Neuronal stem cell (in vitro differentiated cells): ENCODE data around the gene SLC8A1.

Experiments used
- DNase-seq: peaks from one replicate; pipeline ENCODE4 v3.0.0-alpha.2; 2013; ENCODE audit warnings: low spot score
- H2AFZ ChIP-seq: one replicate; pipeline ENCODE4 v1.6.1; 2013; ENCODE audit warnings: mild to moderate bottlenecking, low read length, inconsistent platforms
- H2AK5ac ChIP-seq: 2 replicates; pipeline ENCODE4 v1.6.1; 2013; ENCODE audit warnings: low read depth, mild to moderate bottlenecking, inconsistent platforms, low read length, moderate library complexity, mixed read lengths
- H2BK120ac ChIP-seq: 2 replicates; pipeline ENCODE4 v1.6.1; 2013; ENCODE audit warnings: low read depth, mild to moderate bottlenecking, inconsistent platforms, low read length, moderate library complexity, mixed read lengths
- H2BK12ac ChIP-seq: one replicate; pipeline ENCODE4 v1.6.1; 2013; ENCODE audit warnings: low read length, inconsistent platforms
- H2BK15ac ChIP-seq: 2 replicates; pipeline ENCODE4 v1.6.1; 2013; ENCODE audit warnings: mild to moderate bottlenecking, low read length, inconsistent platforms, mixed read lengths
- H2BK5ac ChIP-seq: one replicate; pipeline ENCODE4 v1.6.1; 2013; ENCODE audit warnings: inconsistent platforms, mild to moderate bottlenecking, low read length, moderate library complexity
- H3K14ac ChIP-seq: one replicate; pipeline ENCODE4 v1.6.1; 2013; ENCODE audit warnings: low read length, inconsistent platforms
- H3K18ac ChIP-seq: 2 replicates; pipeline ENCODE4 v1.6.1; 2013; ENCODE audit warnings: low read length, inconsistent platforms
- H3K23ac ChIP-seq: 2 replicates; pipeline ENCODE4 v1.6.1; 2013; ENCODE audit warnings: low read depth, mild to moderate bottlenecking, mixed read lengths, low read length, inconsistent platforms; ENCODE audit not compliant: poor library complexity
- H3K27ac ChIP-seq: replicated peaks from 3 replicates; pipeline ENCODE4 v1.5.1; 2013; ENCODE audit warnings: low read length, inconsistent platforms
- H3K27me3 ChIP-seq, 3 experiments: 2 replicates each; pipeline ENCODE4 v1.6.1; 2013; ENCODE audit warnings: low read length in 3 of 3, mild to moderate bottlenecking in 2 of 3, inconsistent platforms in 1 of 3, low read depth in 1 of 3, mixed read lengths in 1 of 3, moderate library complexity in 1 of 3; ENCODE audit not compliant: control insufficient read depth in 3 of 3, insufficient read depth in 3 of 3
- H3K36me3 ChIP-seq, 2 donors: replicated peaks in 1 of 2; 2 replicates each; pipeline ENCODE4 v1.6.1; 2013; ENCODE audit warnings: low read length in 2 of 2; ENCODE audit not compliant: control insufficient read depth in 2 of 2, insufficient read depth in 2 of 2
- H3K4ac ChIP-seq: 2 replicates; pipeline ENCODE4 v1.6.1; 2013; ENCODE audit warnings: inconsistent platforms, mild to moderate bottlenecking, low read length, moderate library complexity
- H3K4me1 ChIP-seq, 2 donors: 1 replicate in 1 of 2; 2 replicates in 1 of 2; pipeline ENCODE4 v1.6.1; 2013; ENCODE audit warnings: low read length in 2 of 2, low read depth in 1 of 2; ENCODE audit not compliant: control insufficient read depth in 2 of 2, insufficient read depth in 1 of 2
- H3K4me2 ChIP-seq: one replicate; pipeline ENCODE4 v1.6.1; 2013; ENCODE audit warnings: mild to moderate bottlenecking, low read length, inconsistent platforms; ENCODE audit not compliant: insufficient read depth, poor library complexity, severe bottlenecking
- H3K4me3 ChIP-seq, 2 donors: 2 replicates each; pipeline ENCODE4 v1.5.1; 2013; ENCODE audit warnings: low read length in 2 of 2, mild to moderate bottlenecking in 2 of 2, inconsistent platforms in 1 of 2, moderate library complexity in 1 of 2
- H3K79me1 ChIP-seq: one replicate; pipeline ENCODE4 v1.6.1; 2013; ENCODE audit warnings: low read depth, mild to moderate bottlenecking, inconsistent platforms, low read length, moderate library complexity
- H3K9ac ChIP-seq: one replicate; pipeline ENCODE4 v1.6.1; 2013; ENCODE audit warnings: mild to moderate bottlenecking, low read depth, low read length, inconsistent platforms; ENCODE audit not compliant: poor library complexity
- H3K9me3 ChIP-seq, 2 donors: replicated peaks in 1 of 2; 2 replicates each; pipeline versions ENCODE3 to v1.6.1; 2013; ENCODE audit warnings: low read length in 2 of 2, mild to moderate bottlenecking in 2 of 2, inconsistent platforms in 1 of 2, low read depth in 1 of 2, mixed read lengths in 1 of 2, moderate library complexity in 1 of 2; ENCODE audit not compliant: control insufficient read depth in 2 of 2, insufficient read depth in 1 of 2
- H4K8ac ChIP-seq: one replicate; pipeline ENCODE4 v1.6.1; 2013; ENCODE audit warnings: low read depth, mild to moderate bottlenecking, inconsistent platforms, low read length, moderate library complexity
- H4K91ac ChIP-seq: one replicate; pipeline ENCODE4 v1.6.1; 2013; ENCODE audit warnings: low read length, low read depth, mild to moderate bottlenecking, inconsistent platforms; ENCODE audit not compliant: poor library complexity
- WGBS, 2 donors: extraction: QIAGEN DNeasy Blood & Tissue Kit; methylation state at CpG; one replicate each; pipeline ENCODE4 v1.1.7; 2013; ENCODE audit warnings: missing lambda C conversion rate in 2 of 2, mixed read lengths in 1 of 2; ENCODE audit not compliant: insufficient read length in 2 of 2, insufficient replicate concordance in 1 of 2; ENCODE audit errors: extremely low coverage in 2 of 2; 5-methylcytosine and 5-hydroxymethylcytosine counted together

SLC8A1 gene

GRCh38 chr2:40321016-40321623, 130.8 kb downstream of the SLC8A1 start:
- Histone ChIP-seq H2BK15ac (no peak overlapping the region), H4K8ac (no peak overlapping the region), H3K36me3 (no peaks in the 10 kb centered on the region), H3K9ac (no peak overlapping the region), H2BK5ac (no peak overlapping the region), H3K79me1 (no peaks in the 10 kb centered on the region), H3K14ac (no peak overlapping the region), H3K4me1 (no peaks in the 10 kb centered on the region), H2BK12ac (no peak overlapping the region), H3K4me2 (no peak overlapping the region), H3K9me3 (no peaks in the 10 kb centered on the region), H3K27me3 (no peaks in the 10 kb centered on the region), H3K18ac (no peak overlapping the region), H3K23ac (no peak overlapping the region), H2AFZ (no peak overlapping the region), H3K27ac (no peak overlapping the region), H2BK120ac (no peak overlapping the region), H4K91ac (no peak overlapping the region), H2AK5ac (no peak overlapping the region), H3K4ac (no peak overlapping the region), H3K4me3 (no peak overlapping the region)
- no peak for DNase-seq
- no CpG with 5 or more reads among the region's 7 CpGs for WGBS, 2 donors

- Histone ChIP-seq H3K9me3 (no peaks in the 10 kb centered on the region), H2AFZ (no peak overlapping the region), H3K79me1 (no peaks in the 10 kb centered on the region), H3K18ac (no peak overlapping the region), H2AK5ac (no peak overlapping the region), H3K4ac (no peak overlapping the region), H3K23ac (no peak overlapping the region), H3K9ac (no peak overlapping the region), H4K91ac (no peak overlapping the region), H4K8ac (no peak overlapping the region), H3K4me1 (no peaks in the 10 kb centered on the region), H3K27ac (no peak overlapping the region), H2BK15ac (no peak overlapping the region), H3K14ac (no peak overlapping the region), H2BK120ac (no peak overlapping the region), H3K36me3 (no peaks in the 10 kb centered on the region), H3K27me3 (no peaks in the 10 kb centered on the region), H2BK5ac (no peak overlapping the region), H3K4me2 (no peak overlapping the region), H3K4me3 (no peak overlapping the region), H2BK12ac (no peak overlapping the region)
- DNase-seq, result no peak
- no CpG with 5 or more reads among the region's 3 CpGs for WGBS, 2 donors
Measured at GRCh38 chr2:40318921-40319320, 133.0 kb downstream of the SLC8A1 start.

- Histone ChIP-seq H3K9me3 (no peaks in the 10 kb centered on the region), H3K36me3 (no peaks in the 10 kb centered on the region), H3K9ac (no peak overlapping the region), H3K14ac (no peak overlapping the region), H2AK5ac (no peak overlapping the region), H2BK15ac (no peak overlapping the region), H3K27me3 (no peaks in the 10 kb centered on the region), H4K8ac (no peak overlapping the region), H3K23ac (no peak overlapping the region), H2BK5ac (no peak overlapping the region), H4K91ac (no peak overlapping the region), H3K4ac (no peak overlapping the region), H3K4me2 (no peak overlapping the region), H2BK12ac (no peak overlapping the region), H3K4me3 (no peak overlapping the region), H3K79me1 (no peaks in the 10 kb centered on the region), H2BK120ac (no peak overlapping the region), H2AFZ (no peak overlapping the region), H3K4me1 (no peaks in the 10 kb centered on the region), H3K27ac (no peak overlapping the region), H3K18ac (no peak overlapping the region)
- DNase-seq, result no peak
- WGBS, 2 donors, result no CpG with 5 or more reads among the region's 2 CpGs
Measured at GRCh38 chr2:40317761-40318160, 134.1 kb downstream of the SLC8A1 start.

GRCh38 chr2:40317046-40317445, 134.8 kb downstream of the SLC8A1 start:
- H4K91ac ChIP-seq, result no peak overlapping the region
- no peak overlapping the region for H3K4me3 ChIP-seq
- no peak overlapping the region for H3K9ac ChIP-seq
- H2AK5ac ChIP-seq, result no peak overlapping the region
- H2BK120ac ChIP-seq, result no peak overlapping the region
- no peaks in the 10 kb centered on the region for H3K36me3 ChIP-seq
- no peak overlapping the region for H3K14ac ChIP-seq
- H3K23ac ChIP-seq, result no peak overlapping the region
- no peak overlapping the region for H2BK15ac ChIP-seq
- no peak for DNase-seq
- no peaks in the 10 kb centered on the region for H3K27me3 ChIP-seq
- H4K8ac ChIP-seq, result no peak overlapping the region
- H3K27ac ChIP-seq, result no peak overlapping the region
- H2BK5ac ChIP-seq, result no peak overlapping the region
- no peak overlapping the region for H3K4me2 ChIP-seq
- H3K9me3 ChIP-seq, result no peaks in the 10 kb centered on the region
- H3K18ac ChIP-seq, result no peak overlapping the region
- H3K4me1 ChIP-seq, result no peaks in the 10 kb centered on the region
- no peaks in the 10 kb centered on the region for H3K79me1 ChIP-seq
- no peak overlapping the region for H2AFZ ChIP-seq
- H3K4ac ChIP-seq, result no peak overlapping the region
- WGBS, 2 donors, result no CpG with 5 or more reads among the region's 2 CpGs
- H2BK12ac ChIP-seq, result no peak overlapping the region
